MM.1S (cell line): ENCODE measurements around the gene FEM1C.

Experiments used
- DNase-seq: peaks from one replicate; pipeline ENCODE4 v3.0.0-alpha.2; 2015
- H2AFZ ChIP-seq: fragments of 300-600 bp; sonication (generic); 2 replicates; pipeline ENCODE4 v1.6.0; 2016; ENCODE audit warnings: antibody characterized with exemption, low read length
- H3F3A ChIP-seq: fragments of 300-600 bp; sonication (generic); 2 replicates; pipeline ENCODE4 v1.6.1; 2016; ENCODE audit warnings: mild to moderate bottlenecking, antibody characterized with exemption, low read length, moderate library complexity, mixed read lengths; ENCODE audit not compliant: insufficient read depth
- H3K27ac ChIP-seq: fragments of 300-600 bp; sonication (generic); 2 replicates; pipeline ENCODE4 v1.5.1; 2016; ENCODE audit warnings: mild to moderate bottlenecking, low read length
- H3K27me3 ChIP-seq: fragments of 300-600 bp; sonication (generic); replicated peaks from 2 replicates; pipeline ENCODE4 v1.6.0; 2016; ENCODE audit warnings: low read length; ENCODE audit not compliant: insufficient read depth
- H3K36me3 ChIP-seq: fragments of 300-600 bp; sonication (generic); replicated peaks from 2 replicates; pipeline ENCODE4 v1.6.1; 2016; ENCODE audit warnings: mild to moderate bottlenecking, low read length, mixed read lengths; ENCODE audit not compliant: insufficient read depth
- H3K4me1 ChIP-seq: fragments of 300-600 bp; sonication (generic); 2 replicates; pipeline ENCODE4 v1.6.1; 2016; ENCODE audit warnings: low read length, mixed read lengths
- H3K4me2 ChIP-seq: fragments of 300-600 bp; sonication (generic); 2 replicates; pipeline ENCODE4 v1.6.0; 2016; ENCODE audit warnings: low read depth, low read length
- H3K4me3 ChIP-seq: fragments of 300-600 bp; sonication (generic); 2 replicates; pipeline ENCODE4 v1.5.1; 2016; ENCODE audit warnings: low read length, mixed read lengths
- H3K79me2 ChIP-seq: fragments of 300-600 bp; sonication (generic); 2 replicates; pipeline ENCODE4 v1.6.1; 2016; ENCODE audit warnings: mixed run types, low read length, mixed read lengths
- H3K9ac ChIP-seq: fragments of 300-600 bp; sonication (generic); 2 replicates; pipeline ENCODE4 v1.6.1; 2016; ENCODE audit warnings: low read length, mixed read lengths
- H3K9me2 ChIP-seq: fragments of 300-600 bp; sonication (generic); replicated peaks from 2 replicates; pipeline ENCODE4 v1.6.1; 2016; ENCODE audit warnings: mild to moderate bottlenecking, low read length, mixed read lengths; ENCODE audit not compliant: insufficient read depth
- H3K9me3 ChIP-seq: fragments of 300-600 bp; sonication (generic); replicated peaks from 2 replicates; pipeline ENCODE4 v1.6.1; 2016; ENCODE audit warnings: mild to moderate bottlenecking, low read length, mixed read lengths; ENCODE audit not compliant: insufficient read depth
- H4K20me1 ChIP-seq: fragments of 300-600 bp; sonication (generic); 2 replicates; pipeline ENCODE4 v1.6.1; 2016; ENCODE audit warnings: mild to moderate bottlenecking, low read length, moderate library complexity, mixed read lengths; ENCODE audit not compliant: insufficient read depth
- CTCF ChIP-seq: fragments of 300-600 bp; sonication (generic); IDR thresholded peaks from 2 replicates; pipeline ENCODE4 v1.5.1; 2016; ENCODE audit warnings: antibody characterized with exemption, low read length, mixed read lengths
- EZH2 ChIP-seq: fragments of 300-600 bp; sonication (generic); optimal IDR thresholded peaks from 2 replicates; pipeline ENCODE3; 2017; ENCODE audit warnings: low read depth, mild to moderate bottlenecking, antibody characterized with exemption, low read length, mixed read lengths
- EZH2phosphoT487 ChIP-seq: fragments of 300-600 bp; sonication (generic); IDR thresholded peaks from 2 replicates; pipeline ENCODE4 v1.6.1; 2018; ENCODE audit warnings: antibody characterized with exemption, low read length

The FEM1C gene

GRCh38 chr5:115586525-115587146, 42.1 kb upstream of the FEM1C start:
- 0 out of 2 replicates have a peak, but pooled peaks cover 6% of the 10 kb centered on the region for H3K4me1 ChIP-seq
- H3K27me3 ChIP-seq, result no peaks in the 10 kb centered on the region
- no peak overlapping the region for H3K4me3 ChIP-seq
- H3K9me2 ChIP-seq, result no peaks in the 10 kb centered on the region
- no peaks in the 10 kb centered on the region for H3K79me2 ChIP-seq
- TF ChIP-seq EZH2 (no peak), CTCF (peak; percentile 55)
- no peaks in the 10 kb centered on the region for H3K36me3 ChIP-seq
- no peaks in the 10 kb centered on the region for H4K20me1 ChIP-seq
- DNase-seq, result peak; percentile 39
- H3K9me3 ChIP-seq, result no peaks in the 10 kb centered on the region
- no peak overlapping the region for H3K9ac ChIP-seq
- H3K4me2 ChIP-seq, result no peak overlapping the region
- no peak overlapping the region for H2AFZ ChIP-seq
- H3K27ac ChIP-seq, result no peak overlapping the region
- H3F3A ChIP-seq, result no peaks in the 10 kb centered on the region

- Histone ChIP-seq H3K9me3 (no peaks in the 10 kb centered on the region), H3K9me2 (no peaks in the 10 kb centered on the region)
Observed at GRCh38 chr5:115585265-115585664, 40.7 kb upstream of the FEM1C start.

GRCh38 chr5:115584501-115584900, 39.9 kb upstream of the FEM1C start:
- Histone ChIP-seq H3K79me2 (no peaks in the 10 kb centered on the region), H3K4me3 (no peak overlapping the region), H3K4me2 (no peak overlapping the region), H2AFZ (no peak overlapping the region), H3K27me3 (no peaks in the 10 kb centered on the region), H3K27ac (no peak overlapping the region), H4K20me1 (no peaks in the 10 kb centered on the region), H3K9me3 (no peaks in the 10 kb centered on the region), H3F3A (no peaks in the 10 kb centered on the region), H3K36me3 (no peaks in the 10 kb centered on the region), H3K4me1 (0 out of 2 replicates have a peak, but pooled peaks cover 6% of the 10 kb centered on the region), H3K9ac (no peak overlapping the region), H3K9me2 (no peaks in the 10 kb centered on the region)
- DNase-seq, result no peak
- TF ChIP-seq CTCF, result no peak
- TF ChIP-seq EZH2, result no peak
- TF ChIP-seq EZH2phosphoT487, result no peak

More at GRCh38 chr5:115585265-115585664, 40.7 kb upstream of the FEM1C start:
- H3F3A ChIP-seq, result no peaks in the 10 kb centered on the region
- no peak overlapping the region for H3K27ac ChIP-seq
- H3K9ac ChIP-seq, result no peak overlapping the region
- no peaks in the 10 kb centered on the region for H4K20me1 ChIP-seq
- DNase-seq, result no peak
- H3K27me3 ChIP-seq, result no peaks in the 10 kb centered on the region
- H3K4me2 ChIP-seq, result no peak overlapping the region
- TF ChIP-seq EZH2 (no peak), CTCF (no peak), EZH2phosphoT487 (no peak)
- H3K4me3 ChIP-seq, result no peak overlapping the region
- no peaks in the 10 kb centered on the region for H3K36me3 ChIP-seq
- 0 out of 2 replicates have a peak, but pooled peaks cover 6% of the 10 kb centered on the region for H3K4me1 ChIP-seq
- H3K79me2 ChIP-seq, result no peaks in the 10 kb centered on the region
- no peak overlapping the region for H2AFZ ChIP-seq
